Lung (tissue), 12 donors: Measurements from ENCODE around the gene TBCCD1. TPM values are rescaled to one million over a fixed set of nuclear protein-coding genes. Genes with fewer than 3 reads are reported as not detected.
"Not testable (repeated sequence)": the region's sequence is repeated elsewhere in the genome, so short reads cannot be mapped to it uniquely, and the experiment has no call there.

Experiments
- ATAC-seq: fragments of 200-7000 bp; cut with Tn5 transposase; one replicate; pipeline ENCODE4 v1.9.1; 2020; ENCODE audit warnings: moderate number of reproducible peaks; ENCODE audit not compliant: insufficient read depth, low FRiP score
- DNase-seq, 3 donors: peaks; one replicate each; pipeline ENCODE4 v3.0.0-alpha.2; 2013 to 2017
- H3K27ac ChIP-seq, 2 donors: one replicate each; pipeline ENCODE4 v1.5.1; 2013; ENCODE audit warnings: mild to moderate bottlenecking in 2 of 2, moderate library complexity in 2 of 2, control low read depth in 1 of 2, inconsistent platforms in 1 of 2, low read depth in 1 of 2, low read length in 1 of 2
- H3K27me3 ChIP-seq, 3 donors: one replicate each; pipeline ENCODE4 v1.5.1; 2013; ENCODE audit warnings: low read length in 2 of 3; ENCODE audit not compliant: control insufficient read depth in 3 of 3, insufficient read depth in 3 of 3
- H3K36me3 ChIP-seq, 4 donors: one replicate each; pipeline ENCODE4 v1.5.1; 2013; ENCODE audit warnings: low read length in 4 of 4, mild to moderate bottlenecking in 1 of 4, moderate library complexity in 1 of 4; ENCODE audit not compliant: control insufficient read depth in 4 of 4, insufficient read depth in 4 of 4
- H3K4me1 ChIP-seq, 5 donors: one replicate each; pipeline ENCODE4 v1.5.1; 2013; ENCODE audit warnings: low read length in 5 of 5, mild to moderate bottlenecking in 2 of 5, moderate library complexity in 1 of 5; ENCODE audit not compliant: control insufficient read depth in 5 of 5, insufficient read depth in 5 of 5
- H3K4me3 ChIP-seq: one replicate; pipeline ENCODE4 v1.5.1; 2013; ENCODE audit warnings: mild to moderate bottlenecking, control low read depth, moderate library complexity
- H3K9ac ChIP-seq, 2 donors: one replicate each; pipeline ENCODE4 v1.5.1; 2013; ENCODE audit warnings: low read length in 2 of 2, control low read depth in 1 of 2; ENCODE audit not compliant: insufficient read depth in 1 of 2
- H3K9me3 ChIP-seq, 4 donors: one replicate each; pipeline ENCODE4 v1.5.1; 2013; ENCODE audit warnings: low read length in 3 of 4, mild to moderate bottlenecking in 1 of 4, moderate library complexity in 1 of 4; ENCODE audit not compliant: control insufficient read depth in 4 of 4, insufficient read depth in 3 of 4
- CTCF ChIP-seq: IDR thresholded peaks from 2 replicates; pipeline ENCODE4 v1.5.1; 2012; ENCODE audit warnings: mild to moderate bottlenecking; ENCODE audit errors: control extremely low read depth, extremely low read depth
- WGBS, 2 donors: extraction: QIAGEN DNeasy Blood & Tissue Kit; methylation state at CpG; one replicate each; pipeline ENCODE4 v1.1.7; 2013; 5-methylcytosine and 5-hydroxymethylcytosine counted together
- polyA plus RNA-seq, 2 donors: library from polyadenylated mRNA; stranded (reverse); fragments of 200-250 nt; gene quantifications; one replicate each; pipeline ENCODE4 v1.2.1, GENCODE V29; 2013
- total RNA-seq, 2 donors: library from RNA; depleted of rRNA in 1 of 2; stranded (reverse); fragments of >200 nt in 1 of 2; gene quantifications; one replicate each; pipeline ENCODE4 v1.2.1, GENCODE V29; 2014 to 2021
- donor health status: control.
- donor health status: control.
- donor health status: Bipolar disorder and iron deficiency.
- donor health status: healthy.
- donor health status: DM: yes; HTN: yes; CAD: no.

Gene TBCCD1
- total and polyA plus RNA-seq, 4 donors: 3.2 to 17.3 (median 7.5) TPM

- DNase-seq (no peak), ATAC-seq (peak; percentile 37)
- no peaks in the 10 kb centered on the region for H3K9me3 ChIP-seq
- H3K27ac ChIP-seq: no peak overlapping the region
- no peak overlapping the region for H3K9ac ChIP-seq
- H3K4me3 ChIP-seq: no peak overlapping the region
- WGBS, 2 donors: 55 to 62% methylated on average over 5 of the region's 5 CpGs
- no peak for TF ChIP-seq CTCF
- no peaks in the 10 kb centered on the region for H3K4me1 ChIP-seq
- peaks cover 0 to 5% (median 2%) of the 10 kb centered on the region in 4 donors for H3K36me3 ChIP-seq
- no peaks in the 10 kb centered on the region for H3K27me3 ChIP-seq
Measured at GRCh38 chr3:186589856-186590579, 22.9 kb upstream of the TBCCD1 start.

GRCh38 chr3:186589121-186589520 is 22.0 kb upstream of the TBCCD1 start:
- no peak for ATAC-seq
- peak in 1 of 3 donors; percentile 7 for DNase-seq
- WGBS, 2 donors: 30 to 58% methylated on average over 3 of the region's 3 CpGs

GRCh38 chr3:186588632-186589031 is 21.5 kb upstream of the TBCCD1 start:
- no peaks in the 10 kb centered on the region for H3K27me3 ChIP-seq
- H3K9ac ChIP-seq: no peak overlapping the region
- no peaks in the 10 kb centered on the region for H3K4me1 ChIP-seq
- no peaks in the 10 kb centered on the region for H3K9me3 ChIP-seq
- 74 to 83% methylated on average over 2 of the region's 2 CpGs for WGBS, 2 donors
- H3K36me3 ChIP-seq: peaks cover 0 to 18% (median 11%) of the 10 kb centered on the region in 4 donors
- DNase-seq (no peak), ATAC-seq (no peak)
- TF ChIP-seq CTCF: no peak
- H3K27ac ChIP-seq: no peak overlapping the region
- no peak overlapping the region for H3K4me3 ChIP-seq

More at GRCh38 chr3:186589121-186589520, 22.0 kb upstream of the TBCCD1 start:
- Histone ChIP-seq H3K4me1 (no peaks in the 10 kb centered on the region), H3K4me3 (no peak overlapping the region), H3K9me3 (no peaks in the 10 kb centered on the region), H3K9ac (no peak overlapping the region), H3K27ac (no peak overlapping the region), H3K36me3 (peaks cover 0 to 14% (median 6%) of the 10 kb centered on the region in 4 donors), H3K27me3 (no peaks in the 10 kb centered on the region)
- no peak for TF ChIP-seq CTCF

GRCh38 chr3:186587183-186587582 is 20.0 kb upstream of the TBCCD1 start:
- H3K4me3 ChIP-seq: no peak overlapping the region
- TF ChIP-seq CTCF: no peak
- H3K27me3 ChIP-seq: no peaks in the 10 kb centered on the region
- no peak overlapping the region for H3K27ac ChIP-seq
- H3K4me1 ChIP-seq: no peaks in the 10 kb centered on the region
- ATAC-seq (no peak), DNase-seq (no peak)
- H3K9ac ChIP-seq: no peak overlapping the region
- H3K9me3 ChIP-seq: no peaks in the 10 kb centered on the region
- H3K36me3 ChIP-seq: peaks cover 4 to 30% (median 21%) of the 10 kb centered on the region in 4 donors

GRCh38 chr3:186586245-186586644 is 19.1 kb upstream of the TBCCD1 start:
- not testable (repeated sequence) for H3K4me1 ChIP-seq, H3K9ac ChIP-seq, ATAC-seq, H3K4me3 ChIP-seq, DNase-seq, H3K27ac ChIP-seq, H3K9me3 ChIP-seq, H3K27me3 ChIP-seq
- peaks cover 7 to 33% (median 25%) of the 10 kb centered on the region in 4 donors for H3K36me3 ChIP-seq
- 85 to 95% methylated on average over 9 of the region's 9 CpGs for WGBS, 2 donors
